HepG2 (cell line): ENCODE results near the gene ARFGAP2.

Experiments
- AHR ChIP-seq: IDR thresholded peaks from 2 replicates; pipeline ENCODE4 v1.6.1; 2018; ENCODE audit warnings: missing genetic modification reagents, missing compliant biosample characterization
- DNMT3B ChIP-seq: conservative IDR thresholded peaks from 2 replicates; pipeline ENCODE4 v1.6.1; 2016; ENCODE audit warnings: missing biosample characterization, control low read depth
- EHMT2 ChIP-seq: fragments of 200-600 bp; sonication (generic); IDR thresholded peaks from 2 replicates; pipeline ENCODE4 v1.7.0; 2017; ENCODE audit warnings: antibody characterized with exemption, low read depth, low read length, borderline replicate concordance
- FOXM1 ChIP-seq: sonication (generic); formaldehyde crosslinking; IDR thresholded peaks from 2 replicates; pipeline ENCODE4 v1.5.0; 2020; ENCODE audit warnings: missing genetic modification reagents
- KAT2B ChIP-seq: fragments of 150-350 bp; IDR thresholded peaks from 2 replicates; pipeline ENCODE4 v1.6.1; 2014; ENCODE audit warnings: low read depth, low read length, borderline replicate concordance
- KLF9 ChIP-seq: IDR thresholded peaks from 2 replicates; pipeline ENCODE4 v1.6.1; 2016; ENCODE audit warnings: low read depth
- MEF2D ChIP-seq: sonication (generic); formaldehyde crosslinking; IDR thresholded peaks from 2 replicates; pipeline ENCODE4 v1.5.1; 2020; ENCODE audit warnings: mild to moderate bottlenecking, missing genetic modification reagents
- RFXANK ChIP-seq: IDR thresholded peaks from 2 replicates; pipeline ENCODE4 v1.6.1; 2016
- ZC3H4 ChIP-seq: sonication (generic); formaldehyde crosslinking; IDR thresholded peaks from 2 replicates; pipeline ENCODE4 v1.4.0; 2020; ENCODE audit warnings: missing genetic modification reagents, borderline replicate concordance
- ZNF441 ChIP-seq: sonication (generic); formaldehyde crosslinking; IDR thresholded peaks from 2 replicates; pipeline ENCODE4 v1.7.0; 2021; ENCODE audit warnings: missing genetic modification reagents, borderline replicate concordance
- ZNF496 ChIP-seq: sonication (generic); formaldehyde crosslinking; IDR thresholded peaks from 2 replicates; pipeline ENCODE4 v1.8.1; 2023; ENCODE audit warnings: mild to moderate bottlenecking, moderate library complexity, missing genetic modification reagents; ENCODE audit not compliant: insufficient replicate concordance
- ZNF562 ChIP-seq: sonication (generic); formaldehyde crosslinking; IDR thresholded peaks from 2 replicates; pipeline ENCODE4 v1.8.0; 2022; ENCODE audit warnings: missing genetic modification reagents, borderline replicate concordance

DNA sequence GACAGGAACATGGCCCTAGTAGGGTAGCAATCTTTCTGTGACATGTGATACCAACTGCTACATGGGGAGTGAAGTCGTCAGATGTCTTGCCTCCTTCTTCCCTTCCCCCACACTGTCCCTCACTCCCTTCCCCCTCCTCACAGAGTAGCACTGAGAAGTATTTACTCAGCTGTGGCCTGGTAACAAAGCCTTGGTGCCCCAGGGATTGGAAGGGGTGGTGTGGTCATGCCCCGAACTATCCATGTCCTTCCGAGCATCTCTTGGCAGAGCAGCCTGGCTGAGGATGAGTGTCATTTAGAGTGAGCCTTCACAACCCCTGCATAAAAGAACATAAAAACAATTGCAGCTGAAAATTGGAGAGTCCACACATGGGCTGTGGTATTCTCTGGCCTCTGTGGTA, 46.1 kb downstream of the ARFGAP2 start:
- TF ChIP-seq ZNF441 (CRISPR knock-in tag) = no peak
- TF ChIP-seq EHMT2 = no peak
- no peak for TF ChIP-seq ZNF496 (CRISPR knock-in tag)
- no peak for TF ChIP-seq ZNF562 (CRISPR knock-in tag)
- no peak for TF ChIP-seq RFXANK (CRISPR knock-in tag)
- no peak for TF ChIP-seq ZC3H4
- no peak for TF ChIP-seq KLF9
- TF ChIP-seq DNMT3B (CRISPR knock-in tag) = no peak
- TF ChIP-seq KAT2B = no peak
- no peak for TF ChIP-seq AHR (CRISPR knock-in tag)
- TF ChIP-seq FOXM1 = no peak
- no peak for TF ChIP-seq MEF2D
